Measurements from ENCODE around the gene NFIC.

The NFIC gene

GRCh38 chr19:3513229-3514140, 147.1 kb downstream of the NFIC start:
- no peak for DNase-seq

- no peak for DNase-seq
Observed at GRCh38 chr19:3514930-3515329, 148.5 kb downstream of the NFIC start.

- no peak for DNase-seq
Observed at GRCh38 chr19:3515891-3516422, 149.6 kb downstream of the NFIC start.

- no peak for DNase-seq
Observed at GRCh38 chr19:3516675-3517207, 150.4 kb downstream of the NFIC start.

- no peak for DNase-seq
Observed at GRCh38 chr19:3517638-3518037, 151.3 kb downstream of the NFIC start.

GRCh38 chr19:3518255-3518654, 151.9 kb downstream of the NFIC start:
- no peak for DNase-seq

- no peak for DNase-seq
Observed at GRCh38 chr19:3518659-3519058, 152.3 kb downstream of the NFIC start.

All from NCI-H187 treated with DMSO at 0.1 percent for 48 hours (cell line).